HepG2 (cell line): ENCODE results near the gene MRPL34. TPM values are rescaled to one million over a fixed set of nuclear protein-coding genes. Genes with fewer than 3 reads are reported as not detected.

Experiments used
- CENPX ChIP-seq: sonication (generic); formaldehyde crosslinking; IDR thresholded peaks from 2 replicates; pipeline ENCODE4 v1.9.0; 2021; ENCODE audit warnings: mild to moderate bottlenecking, missing genetic modification reagents, moderate library complexity
- MAFF ChIP-seq: IDR thresholded peaks from 2 replicates; pipeline ENCODE4 v1.6.1; 2011; ENCODE audit warnings: low read depth, low read length, improper control_type of control experiment
- PITX1 ChIP-seq: sonication (generic); formaldehyde crosslinking; IDR thresholded peaks from 2 replicates; pipeline ENCODE4 v1.5.1; 2020; ENCODE audit warnings: mild to moderate bottlenecking, missing genetic modification reagents
- SAP130 ChIP-seq: IDR thresholded peaks from 2 replicates; pipeline ENCODE4 v1.6.1; 2016; ENCODE audit warnings: low read depth
- SMARCE1 ChIP-seq: fragments of 450-650 bp; IDR thresholded peaks from 2 replicates; pipeline ENCODE4 v1.6.1; 2017; ENCODE audit warnings: borderline replicate concordance
- SNAPC2 ChIP-seq: sonication (generic); formaldehyde crosslinking; IDR thresholded peaks from 2 replicates; pipeline ENCODE4 v1.8.1; 2022; ENCODE audit warnings: mild to moderate bottlenecking, missing genetic modification reagents
- THYN1 ChIP-seq: sonication (generic); formaldehyde crosslinking; IDR thresholded peaks from 2 replicates; pipeline ENCODE4 v1.8.1; 2023; ENCODE audit warnings: low read depth, mild to moderate bottlenecking, moderate library complexity, missing genetic modification reagents, borderline replicate concordance
- TOPORS ChIP-seq: sonication (generic); formaldehyde crosslinking; IDR thresholded peaks from 2 replicates; pipeline ENCODE4 v1.8.0; 2023; ENCODE audit warnings: mild to moderate bottlenecking, missing genetic modification reagents
- ZBTB7B ChIP-seq: sonication (generic); formaldehyde crosslinking; IDR thresholded peaks from 2 replicates; pipeline ENCODE4 v1.4.0; 2020; ENCODE audit warnings: missing genetic modification reagents
- ZNF44 ChIP-seq: sonication (generic); formaldehyde crosslinking; IDR thresholded peaks from 2 replicates; pipeline ENCODE4 v1.5.1; 2020; ENCODE audit warnings: mild to moderate bottlenecking, missing genetic modification reagents
- ZNF530 ChIP-seq: sonication (generic); formaldehyde crosslinking; IDR thresholded peaks from 2 replicates; pipeline ENCODE4 v1.5.0; 2020; ENCODE audit warnings: low read depth, mild to moderate bottlenecking, missing genetic modification reagents
- ZNF552 ChIP-seq: sonication (generic); formaldehyde crosslinking; IDR thresholded peaks from 2 replicates; pipeline ENCODE4 v1.9.0; 2022; ENCODE audit warnings: missing genetic modification reagents, mild to moderate bottlenecking, borderline replicate concordance
- ZNF772 ChIP-seq: sonication (generic); formaldehyde crosslinking; IDR thresholded peaks from 2 replicates; pipeline ENCODE4 v1.5.0; 2020; ENCODE audit warnings: mild to moderate bottlenecking, missing genetic modification reagents
- polyA plus RNA-seq, 8 experiments: library from polyadenylated mRNA; depleted of rRNA in 3 of 8; stranded (reverse) in 7 of 8; unstranded in 1 of 8; fragments of >200 nt; fragmentation: Illumina TruSeq in 4 of 8; extraction: Trizol in 4 of 8; gene quantifications; 2 replicates each; pipeline versions ENCODE4 v1.2.1 to v1.2.3, GENCODE V29; 2011 to 2016; ENCODE audit warnings: low read depth in 4 of 8, missing spikeins in 1 of 8, mixed read lengths in 1 of 8; ENCODE audit not compliant: insufficient read depth in 1 of 8
- total RNA-seq, 5 experiments: library from RNA; depleted of rRNA; stranded (reverse); fragments of >200 nt; fragmentation: Illumina TruSeq; extraction: Trizol; gene quantifications; 2 replicates each; pipeline ENCODE4 v1.2.3, GENCODE V29; 2016; ENCODE audit warnings: low read depth in 1 of 5
- TF ChIP-seq, protein P1 (sequence below), 2 experiments: sonication (generic) in 1 of 2; formaldehyde crosslinking in 1 of 2; IDR thresholded peaks; 2 replicates each; pipeline versions ENCODE4 v1.6.1 to v1.9.0; 2014 to 2022; ENCODE audit warnings: antibody characterized with exemption in 1 of 2, borderline replicate concordance in 1 of 2, inconsistent platforms in 1 of 2, low read depth in 1 of 2, missing genetic modification reagents in 1 of 2
- TF ChIP-seq, protein P2 (sequence below): sonication (generic); formaldehyde crosslinking; IDR thresholded peaks from 2 replicates; pipeline ENCODE4 v1.4.0; 2020; ENCODE audit warnings: mild to moderate bottlenecking, low read depth, missing genetic modification reagents
- TF ChIP-seq, protein P3 (sequence below): sonication (generic); formaldehyde crosslinking; IDR thresholded peaks from 2 replicates; pipeline ENCODE4 v1.5.1; 2020; ENCODE audit warnings: mild to moderate bottlenecking, missing genetic modification reagents, moderate library complexity
- TF ChIP-seq, protein P4 (sequence below): sonication (generic); formaldehyde crosslinking; IDR thresholded peaks from 2 replicates; pipeline ENCODE4 v1.4.0; 2020; ENCODE audit warnings: missing genetic modification reagents

The MRPL34 gene
- total and polyA plus RNA-seq, 2 of the 13 experiments (the other 11 are each of a cell fraction or from before 2014, with no cell fraction given), result 74.0 to 77.3 TPM

- TF ChIP-seq, protein P1, sequence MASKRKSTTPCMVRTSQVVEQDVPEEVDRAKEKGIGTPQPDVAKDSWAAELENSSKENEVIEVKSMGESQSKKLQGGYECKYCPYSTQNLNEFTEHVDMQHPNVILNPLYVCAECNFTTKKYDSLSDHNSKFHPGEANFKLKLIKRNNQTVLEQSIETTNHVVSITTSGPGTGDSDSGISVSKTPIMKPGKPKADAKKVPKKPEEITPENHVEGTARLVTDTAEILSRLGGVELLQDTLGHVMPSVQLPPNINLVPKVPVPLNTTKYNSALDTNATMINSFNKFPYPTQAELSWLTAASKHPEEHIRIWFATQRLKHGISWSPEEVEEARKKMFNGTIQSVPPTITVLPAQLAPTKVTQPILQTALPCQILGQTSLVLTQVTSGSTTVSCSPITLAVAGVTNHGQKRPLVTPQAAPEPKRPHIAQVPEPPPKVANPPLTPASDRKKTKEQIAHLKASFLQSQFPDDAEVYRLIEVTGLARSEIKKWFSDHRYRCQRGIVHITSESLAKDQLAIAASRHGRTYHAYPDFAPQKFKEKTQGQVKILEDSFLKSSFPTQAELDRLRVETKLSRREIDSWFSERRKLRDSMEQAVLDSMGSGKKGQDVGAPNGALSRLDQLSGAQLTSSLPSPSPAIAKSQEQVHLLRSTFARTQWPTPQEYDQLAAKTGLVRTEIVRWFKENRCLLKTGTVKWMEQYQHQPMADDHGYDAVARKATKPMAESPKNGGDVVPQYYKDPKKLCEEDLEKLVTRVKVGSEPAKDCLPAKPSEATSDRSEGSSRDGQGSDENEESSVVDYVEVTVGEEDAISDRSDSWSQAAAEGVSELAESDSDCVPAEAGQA (IDR thresholded peaks at IDR 0.05; ENCODE audit: low read depth), result no peak
- TF ChIP-seq, protein P1 (CRISPR knock-in tag; IDR thresholded peaks at IDR 0.05; ENCODE audit: borderline replicate concordance), result no peak
- TF ChIP-seq ZNF530 (CRISPR knock-in tag) (no peak), ZBTB7B (CRISPR knock-in tag) (0 out of 2 replicates have a peak, but pooled peaks have one; percentile 22), MAFF (no peak), CENPX (CRISPR knock-in tag) (no peak), ZNF772 (CRISPR knock-in tag) (no peak), THYN1 (CRISPR knock-in tag) (no peak), PITX1 (CRISPR knock-in tag) (peak; percentile 42; the same call in 1 of the 2 replicates), SAP130 (CRISPR knock-in tag) (peak; percentile 42; the same call in 1 of the 2 replicates), ZNF44 (CRISPR knock-in tag) (no peak), SNAPC2 (CRISPR knock-in tag) (no peak), TOPORS (CRISPR knock-in tag) (no peak), ZNF552 (CRISPR knock-in tag) (no peak), SMARCE1 (no peak)
- TF ChIP-seq, protein P2, sequence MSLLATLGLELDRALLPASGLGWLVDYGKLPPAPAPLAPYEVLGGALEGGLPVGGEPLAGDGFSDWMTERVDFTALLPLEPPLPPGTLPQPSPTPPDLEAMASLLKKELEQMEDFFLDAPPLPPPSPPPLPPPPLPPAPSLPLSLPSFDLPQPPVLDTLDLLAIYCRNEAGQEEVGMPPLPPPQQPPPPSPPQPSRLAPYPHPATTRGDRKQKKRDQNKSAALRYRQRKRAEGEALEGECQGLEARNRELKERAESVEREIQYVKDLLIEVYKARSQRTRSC (CRISPR knock-in tag), result no peak
- TF ChIP-seq, protein P3, sequence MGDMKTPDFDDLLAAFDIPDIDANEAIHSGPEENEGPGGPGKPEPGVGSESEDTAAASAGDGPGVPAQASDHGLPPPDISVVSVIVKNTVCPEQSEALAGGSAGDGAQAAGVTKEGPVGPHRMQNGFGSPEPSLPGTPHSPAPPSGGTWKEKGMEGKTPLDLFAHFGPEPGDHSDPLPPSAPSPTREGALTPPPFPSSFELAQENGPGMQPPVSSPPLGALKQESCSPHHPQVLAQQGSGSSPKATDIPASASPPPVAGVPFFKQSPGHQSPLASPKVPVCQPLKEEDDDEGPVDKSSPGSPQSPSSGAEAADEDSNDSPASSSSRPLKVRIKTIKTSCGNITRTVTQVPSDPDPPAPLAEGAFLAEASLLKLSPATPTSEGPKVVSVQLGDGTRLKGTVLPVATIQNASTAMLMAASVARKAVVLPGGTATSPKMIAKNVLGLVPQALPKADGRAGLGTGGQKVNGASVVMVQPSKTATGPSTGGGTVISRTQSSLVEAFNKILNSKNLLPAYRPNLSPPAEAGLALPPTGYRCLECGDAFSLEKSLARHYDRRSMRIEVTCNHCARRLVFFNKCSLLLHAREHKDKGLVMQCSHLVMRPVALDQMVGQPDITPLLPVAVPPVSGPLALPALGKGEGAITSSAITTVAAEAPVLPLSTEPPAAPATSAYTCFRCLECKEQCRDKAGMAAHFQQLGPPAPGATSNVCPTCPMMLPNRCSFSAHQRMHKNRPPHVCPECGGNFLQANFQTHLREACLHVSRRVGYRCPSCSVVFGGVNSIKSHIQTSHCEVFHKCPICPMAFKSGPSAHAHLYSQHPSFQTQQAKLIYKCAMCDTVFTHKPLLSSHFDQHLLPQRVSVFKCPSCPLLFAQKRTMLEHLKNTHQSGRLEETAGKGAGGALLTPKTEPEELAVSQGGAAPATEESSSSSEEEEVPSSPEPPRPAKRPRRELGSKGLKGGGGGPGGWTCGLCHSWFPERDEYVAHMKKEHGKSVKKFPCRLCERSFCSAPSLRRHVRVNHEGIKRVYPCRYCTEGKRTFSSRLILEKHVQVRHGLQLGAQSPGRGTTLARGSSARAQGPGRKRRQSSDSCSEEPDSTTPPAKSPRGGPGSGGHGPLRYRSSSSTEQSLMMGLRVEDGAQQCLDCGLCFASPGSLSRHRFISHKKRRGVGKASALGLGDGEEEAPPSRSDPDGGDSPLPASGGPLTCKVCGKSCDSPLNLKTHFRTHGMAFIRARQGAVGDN (CRISPR knock-in tag), result peak; percentile 51
- TF ChIP-seq, protein P4, sequence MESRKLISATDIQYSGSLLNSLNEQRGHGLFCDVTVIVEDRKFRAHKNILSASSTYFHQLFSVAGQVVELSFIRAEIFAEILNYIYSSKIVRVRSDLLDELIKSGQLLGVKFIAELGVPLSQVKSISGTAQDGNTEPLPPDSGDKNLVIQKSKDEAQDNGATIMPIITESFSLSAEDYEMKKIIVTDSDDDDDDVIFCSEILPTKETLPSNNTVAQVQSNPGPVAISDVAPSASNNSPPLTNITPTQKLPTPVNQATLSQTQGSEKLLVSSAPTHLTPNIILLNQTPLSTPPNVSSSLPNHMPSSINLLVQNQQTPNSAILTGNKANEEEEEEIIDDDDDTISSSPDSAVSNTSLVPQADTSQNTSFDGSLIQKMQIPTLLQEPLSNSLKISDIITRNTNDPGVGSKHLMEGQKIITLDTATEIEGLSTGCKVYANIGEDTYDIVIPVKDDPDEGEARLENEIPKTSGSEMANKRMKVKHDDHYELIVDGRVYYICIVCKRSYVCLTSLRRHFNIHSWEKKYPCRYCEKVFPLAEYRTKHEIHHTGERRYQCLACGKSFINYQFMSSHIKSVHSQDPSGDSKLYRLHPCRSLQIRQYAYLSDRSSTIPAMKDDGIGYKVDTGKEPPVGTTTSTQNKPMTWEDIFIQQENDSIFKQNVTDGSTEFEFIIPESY (CRISPR knock-in tag), result peak; percentile 45; the same call in 1 of the 2 replicates
These were observed 40.5 kb downstream of the MRPL34 start (continued) for GRCh38 chr19:17346109-17346671.
